Osteoblast (primary cell): Measurements from ENCODE around the gene MPRIP. TPM values are rescaled to one million over a fixed set of nuclear protein-coding genes. Genes with fewer than 3 reads are reported as not detected.
A peak's percentile ranks its signal among the peaks of the same experiment; 100 is the strongest.

ENCODE experiments used
- DNase-seq: peaks from one replicate; pipeline ENCODE4 v3.0.0; 2011; ENCODE audit warnings: low spot score, mixed read lengths; ENCODE audit not compliant: insufficient read length; ENCODE audit errors: missing footprints
- H2AFZ ChIP-seq: 2 replicates; pipeline ENCODE4 v1.6.0; 2011; ENCODE audit warnings: mild to moderate bottlenecking, low read length
- H3K27ac ChIP-seq: 2 replicates; pipeline ENCODE4 v1.5.1; 2011; ENCODE audit warnings: mild to moderate bottlenecking, low read depth, low read length, moderate library complexity
- H3K27me3 ChIP-seq: 2 replicates; pipeline ENCODE4 v1.6.0; 2012; ENCODE audit warnings: mild to moderate bottlenecking, control low read depth, inconsistent platforms, low read length, moderate library complexity; ENCODE audit not compliant: insufficient read depth
- H3K36me3 ChIP-seq: 2 replicates; pipeline ENCODE4 v1.5.1; 2011; ENCODE audit warnings: mild to moderate bottlenecking, low read length, control low read depth, moderate library complexity; ENCODE audit not compliant: insufficient read depth
- H3K4me1 ChIP-seq: 2 replicates; pipeline ENCODE4 v1.5.1; 2011; ENCODE audit warnings: mild to moderate bottlenecking, low read length, control low read depth, moderate library complexity; ENCODE audit not compliant: insufficient read depth
- H3K4me2 ChIP-seq: 2 replicates; pipeline ENCODE4 v1.6.0; 2011; ENCODE audit warnings: mild to moderate bottlenecking, low read length; ENCODE audit not compliant: insufficient read depth
- H3K4me3 ChIP-seq: fragments of 200-600 bp; sonication (generic); 3 replicates; pipeline ENCODE4 v1.5.1; 2012; ENCODE audit warnings: mild to moderate bottlenecking, low read length, inconsistent platforms; ENCODE audit not compliant: insufficient read depth
- H3K79me2 ChIP-seq: 2 replicates; pipeline ENCODE4 v1.6.0; 2012; ENCODE audit warnings: mild to moderate bottlenecking, low read length, control low read depth, inconsistent platforms; ENCODE audit not compliant: insufficient read depth
- H3K9me3 ChIP-seq: 2 replicates; pipeline ENCODE4 v1.5.1; 2011; ENCODE audit warnings: low read depth, low read length, control low read depth
- H4K20me1 ChIP-seq: 2 replicates; pipeline ENCODE4 v1.6.0; 2012; ENCODE audit warnings: mild to moderate bottlenecking, low read length, control low read depth; ENCODE audit not compliant: insufficient read depth
- total RNA-seq: library from RNA; depleted of rRNA; stranded (reverse); fragments of >200 nt; gene quantifications from 2 replicates; pipeline ENCODE4 v1.2.3, GENCODE V29; 2012
- TF ChIP-seq, protein P1 (sequence below): IDR thresholded peaks from 2 replicates; pipeline ENCODE4 v1.5.1; 2011; ENCODE audit warnings: mild to moderate bottlenecking, low read depth, low read length, moderate library complexity; ENCODE audit errors: extremely low read depth

Gene MPRIP
- total RNA-seq, 1 donor = 149 TPM

DNA sequence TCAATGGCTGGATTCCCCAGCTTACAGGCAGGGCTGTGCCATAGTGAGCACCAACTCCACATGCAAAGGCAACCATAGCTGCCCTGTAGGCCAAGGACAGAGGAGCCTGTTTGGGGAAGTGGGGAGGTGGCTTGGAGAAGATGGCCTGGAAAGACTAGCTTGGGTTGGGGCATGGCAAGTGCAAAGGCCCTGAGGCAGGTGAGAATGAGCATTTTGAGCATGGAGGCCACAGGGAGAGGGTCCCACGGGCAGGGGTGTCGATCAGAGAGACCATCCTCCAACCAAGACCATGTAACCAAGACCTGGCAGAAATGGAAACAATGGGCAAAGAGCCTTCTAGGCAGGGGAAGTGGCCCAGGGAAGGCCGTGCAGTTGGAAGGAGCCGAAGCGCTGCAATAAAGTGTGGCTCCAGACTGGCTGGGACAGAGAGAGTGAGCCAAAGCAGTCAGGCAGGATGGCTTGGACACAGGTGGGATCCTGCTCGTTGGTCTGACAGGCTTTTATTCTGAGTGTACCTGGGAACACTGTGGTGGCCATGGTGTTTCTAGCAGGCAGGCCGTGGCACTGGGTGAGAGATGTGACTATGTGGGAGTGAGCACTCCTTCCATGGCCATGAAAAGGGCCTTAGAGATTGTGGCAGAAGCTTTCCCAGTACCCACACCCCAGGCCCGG, 24.8 kb upstream of the MPRIP start:
- Histone ChIP-seq H3K4me2 (no peak overlapping the region), H2AFZ (no peak overlapping the region), H3K36me3 (no peaks in the 10 kb centered on the region), H3K27me3 (no peaks in the 10 kb centered on the region), H3K79me2 (no peaks in the 10 kb centered on the region), H4K20me1 (no peaks in the 10 kb centered on the region), H3K9me3 (no peaks in the 10 kb centered on the region), H3K4me3 (no peak overlapping the region), H3K27ac (no peak overlapping the region), H3K4me1 (peaks cover 17% of the 10 kb centered on the region)
- DNase-seq = peak; percentile 21
- TF ChIP-seq, protein P1, sequence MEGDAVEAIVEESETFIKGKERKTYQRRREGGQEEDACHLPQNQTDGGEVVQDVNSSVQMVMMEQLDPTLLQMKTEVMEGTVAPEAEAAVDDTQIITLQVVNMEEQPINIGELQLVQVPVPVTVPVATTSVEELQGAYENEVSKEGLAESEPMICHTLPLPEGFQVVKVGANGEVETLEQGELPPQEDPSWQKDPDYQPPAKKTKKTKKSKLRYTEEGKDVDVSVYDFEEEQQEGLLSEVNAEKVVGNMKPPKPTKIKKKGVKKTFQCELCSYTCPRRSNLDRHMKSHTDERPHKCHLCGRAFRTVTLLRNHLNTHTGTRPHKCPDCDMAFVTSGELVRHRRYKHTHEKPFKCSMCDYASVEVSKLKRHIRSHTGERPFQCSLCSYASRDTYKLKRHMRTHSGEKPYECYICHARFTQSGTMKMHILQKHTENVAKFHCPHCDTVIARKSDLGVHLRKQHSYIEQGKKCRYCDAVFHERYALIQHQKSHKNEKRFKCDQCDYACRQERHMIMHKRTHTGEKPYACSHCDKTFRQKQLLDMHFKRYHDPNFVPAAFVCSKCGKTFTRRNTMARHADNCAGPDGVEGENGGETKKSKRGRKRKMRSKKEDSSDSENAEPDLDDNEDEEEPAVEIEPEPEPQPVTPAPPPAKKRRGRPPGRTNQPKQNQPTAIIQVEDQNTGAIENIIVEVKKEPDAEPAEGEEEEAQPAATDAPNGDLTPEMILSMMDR = no peak

DNA sequence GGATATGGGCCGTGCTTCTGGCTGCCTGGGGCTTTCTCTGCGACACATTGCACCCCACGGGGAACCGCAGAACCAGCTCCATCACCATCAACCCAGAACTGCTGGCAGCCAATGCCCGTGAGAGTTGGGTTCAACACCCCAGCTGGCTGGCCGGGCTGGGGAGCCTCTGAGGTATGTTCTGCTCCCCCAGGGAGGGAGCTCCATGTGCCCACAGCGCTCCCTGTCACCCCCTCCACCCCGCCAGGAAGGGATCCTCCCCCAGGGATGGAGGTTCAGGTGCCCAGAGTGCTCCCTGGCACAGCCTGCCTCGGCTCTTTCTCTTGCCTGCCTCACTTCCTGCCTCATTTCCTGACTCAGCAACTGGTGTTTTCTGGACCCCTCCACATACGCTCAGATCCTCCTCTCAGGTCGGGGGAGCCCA, 24.2 kb upstream of the MPRIP start:
- Histone ChIP-seq H3K4me2 (no peak overlapping the region), H3K9me3 (no peaks in the 10 kb centered on the region), H3K79me2 (no peaks in the 10 kb centered on the region), H3K27ac (no peak overlapping the region), H3K36me3 (no peaks in the 10 kb centered on the region), H2AFZ (no peak overlapping the region), H3K4me3 (no peak overlapping the region), H3K4me1 (peaks cover 17% of the 10 kb centered on the region), H4K20me1 (no peaks in the 10 kb centered on the region), H3K27me3 (no peaks in the 10 kb centered on the region)
- DNase-seq = peak; percentile 89
- TF ChIP-seq, protein P1 = no peak

DNA sequence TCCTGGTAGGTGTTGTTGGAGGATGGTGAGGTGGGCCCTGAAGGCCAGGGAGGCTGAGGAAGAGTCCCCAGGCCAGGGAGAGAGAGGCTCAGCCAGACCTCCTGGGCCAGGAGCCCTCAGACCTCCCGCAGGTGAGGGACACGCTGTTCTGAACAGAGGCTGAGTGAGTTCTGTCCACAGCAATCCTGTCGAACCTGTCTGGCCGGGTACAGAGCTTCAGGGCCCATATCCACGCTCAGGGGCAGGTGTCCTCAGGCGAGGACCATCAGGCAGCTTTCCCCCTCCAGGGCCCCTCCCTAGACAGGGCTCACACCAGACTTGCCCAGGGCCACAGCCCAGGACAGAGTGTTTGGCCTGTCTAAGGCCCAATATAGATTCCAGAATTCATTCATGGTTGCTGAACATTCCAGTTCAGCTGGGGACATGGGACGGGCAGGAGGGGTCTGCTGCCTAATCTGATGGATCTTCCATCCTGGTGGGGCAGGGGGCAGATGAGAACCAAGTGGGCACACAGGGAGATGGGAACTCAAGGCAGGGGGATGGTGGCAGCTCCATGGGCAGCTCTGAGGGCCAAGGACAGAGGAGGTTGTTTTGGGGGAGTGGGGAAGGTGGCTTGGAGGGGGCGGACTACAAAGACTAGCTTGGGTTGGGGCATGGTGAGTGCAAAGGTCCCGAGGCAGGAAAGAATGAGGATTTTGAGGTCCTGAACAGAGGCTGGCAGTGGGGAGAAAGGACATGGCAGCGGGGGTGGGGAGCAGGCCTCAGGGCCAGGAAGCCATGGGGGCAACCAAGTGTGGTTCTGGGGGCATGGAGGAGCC, 23.4 kb upstream of the MPRIP start:
- Histone ChIP-seq H3K4me2 (no peak overlapping the region), H3K9me3 (no peaks in the 10 kb centered on the region), H3K27me3 (no peaks in the 10 kb centered on the region), H2AFZ (no peak overlapping the region), H3K4me3 (no peak overlapping the region), H3K36me3 (no peaks in the 10 kb centered on the region), H4K20me1 (no peaks in the 10 kb centered on the region), H3K4me1 (peaks cover 17% of the 10 kb centered on the region), H3K79me2 (no peaks in the 10 kb centered on the region), H3K27ac (no peak overlapping the region)
- TF ChIP-seq, protein P1 = no peak
- DNase-seq = peak; percentile 75

DNA sequence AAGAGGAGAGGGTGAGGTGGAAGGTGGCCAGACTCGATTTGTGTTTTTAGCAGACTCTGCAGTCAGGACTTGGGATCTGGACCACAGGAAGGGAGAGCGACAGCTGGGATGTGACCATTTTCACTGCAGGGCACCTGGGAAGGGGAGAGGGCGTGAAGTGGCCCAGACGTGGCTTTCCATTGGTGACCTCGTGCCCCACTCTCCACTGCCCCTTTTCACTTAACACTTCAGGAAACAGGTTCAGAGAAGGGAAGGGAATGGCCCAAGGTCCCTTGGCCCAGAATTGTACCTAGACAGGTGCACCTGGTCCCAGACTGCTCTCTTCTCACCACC, 22.9 kb upstream of the MPRIP start:
- Histone ChIP-seq H3K27ac (no peak overlapping the region), H3K4me2 (no peak overlapping the region), H3K9me3 (no peaks in the 10 kb centered on the region), H3K4me3 (no peak overlapping the region), H3K36me3 (no peaks in the 10 kb centered on the region), H2AFZ (no peak overlapping the region), H3K79me2 (no peaks in the 10 kb centered on the region), H3K4me1 (peaks cover 17% of the 10 kb centered on the region), H4K20me1 (no peaks in the 10 kb centered on the region), H3K27me3 (no peaks in the 10 kb centered on the region)
- peak; percentile 74 for DNase-seq
- TF ChIP-seq, protein P1 = no peak
